DOHH2 (cell line): ENCODE results near the gene ROGDI.

Experiments used
- EZH2phosphoT487 ChIP-seq: fragments of 200-600 bp; sonication (generic); IDR thresholded peaks from 2 replicates; pipeline ENCODE4 v1.6.1; 2017; ENCODE audit warnings: borderline replicate concordance, mild to moderate bottlenecking, antibody characterized with exemption, low read length, moderate library complexity, mixed read lengths
- TF ChIP-seq, protein P1 (sequence below): fragments of 200-600 bp; sonication (generic); IDR thresholded peaks from one replicate; pipeline ENCODE4 v1.5.1; 2014; ENCODE audit warnings: antibody characterized with exemption, mild to moderate bottlenecking, low read depth, low read length; ENCODE audit not compliant: poor library complexity, severe bottlenecking

GRCh38 chr16:4797805-4798252 is 4.6 kb downstream of the ROGDI start:
- TF ChIP-seq, protein P1, sequence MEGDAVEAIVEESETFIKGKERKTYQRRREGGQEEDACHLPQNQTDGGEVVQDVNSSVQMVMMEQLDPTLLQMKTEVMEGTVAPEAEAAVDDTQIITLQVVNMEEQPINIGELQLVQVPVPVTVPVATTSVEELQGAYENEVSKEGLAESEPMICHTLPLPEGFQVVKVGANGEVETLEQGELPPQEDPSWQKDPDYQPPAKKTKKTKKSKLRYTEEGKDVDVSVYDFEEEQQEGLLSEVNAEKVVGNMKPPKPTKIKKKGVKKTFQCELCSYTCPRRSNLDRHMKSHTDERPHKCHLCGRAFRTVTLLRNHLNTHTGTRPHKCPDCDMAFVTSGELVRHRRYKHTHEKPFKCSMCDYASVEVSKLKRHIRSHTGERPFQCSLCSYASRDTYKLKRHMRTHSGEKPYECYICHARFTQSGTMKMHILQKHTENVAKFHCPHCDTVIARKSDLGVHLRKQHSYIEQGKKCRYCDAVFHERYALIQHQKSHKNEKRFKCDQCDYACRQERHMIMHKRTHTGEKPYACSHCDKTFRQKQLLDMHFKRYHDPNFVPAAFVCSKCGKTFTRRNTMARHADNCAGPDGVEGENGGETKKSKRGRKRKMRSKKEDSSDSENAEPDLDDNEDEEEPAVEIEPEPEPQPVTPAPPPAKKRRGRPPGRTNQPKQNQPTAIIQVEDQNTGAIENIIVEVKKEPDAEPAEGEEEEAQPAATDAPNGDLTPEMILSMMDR, result no peak
- TF ChIP-seq EZH2phosphoT487, result no peak
